Astrocyte (in vitro differentiated cells and primary cell): ENCODE data around the gene SLC4A7.

ENCODE experiments used
- EZH2 ChIP-seq: IDR thresholded peaks from 2 replicates; pipeline ENCODE4 v1.6.1; 2012; ENCODE audit warnings: mild to moderate bottlenecking, low read length, inconsistent platforms; ENCODE audit not compliant: insufficient read depth
- TF ChIP-seq, protein P1 (sequence below): IDR thresholded peaks from 2 replicates; pipeline ENCODE4 v1.5.1; 2011; ENCODE audit warnings: low read depth, mild to moderate bottlenecking, inconsistent platforms, low read length, moderate library complexity; ENCODE audit not compliant: insufficient read depth

DNA sequence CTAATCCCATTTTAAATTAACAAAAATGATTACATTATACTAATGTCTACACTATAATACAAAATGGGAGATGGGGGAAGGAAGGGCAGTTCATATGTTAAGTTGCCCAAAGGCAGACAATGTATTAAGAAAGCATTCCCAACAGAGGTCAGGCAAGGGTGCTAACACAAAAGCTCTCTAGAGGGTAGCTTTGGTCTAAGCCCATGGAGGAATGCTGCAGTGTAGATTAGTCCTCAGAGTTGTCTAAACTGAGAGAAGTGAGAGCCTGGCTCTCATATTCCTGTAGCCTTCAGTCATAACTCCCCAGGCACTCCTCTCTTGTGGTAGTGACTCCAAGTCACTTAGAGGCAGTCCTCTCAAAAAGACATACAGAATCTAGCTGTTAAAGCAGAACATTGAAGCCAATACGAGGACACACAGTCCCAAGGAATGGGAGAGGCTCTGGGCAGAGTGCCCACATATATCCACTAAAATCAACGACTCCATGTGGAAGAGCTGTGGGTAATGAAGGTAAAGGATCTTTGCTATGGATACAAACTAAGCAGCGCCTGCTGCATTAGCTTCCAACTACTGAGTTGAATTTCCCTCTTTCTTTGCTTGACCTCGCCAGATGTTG lies 129.5 kb downstream of the SLC4A7 start:
- TF ChIP-seq, protein P1, sequence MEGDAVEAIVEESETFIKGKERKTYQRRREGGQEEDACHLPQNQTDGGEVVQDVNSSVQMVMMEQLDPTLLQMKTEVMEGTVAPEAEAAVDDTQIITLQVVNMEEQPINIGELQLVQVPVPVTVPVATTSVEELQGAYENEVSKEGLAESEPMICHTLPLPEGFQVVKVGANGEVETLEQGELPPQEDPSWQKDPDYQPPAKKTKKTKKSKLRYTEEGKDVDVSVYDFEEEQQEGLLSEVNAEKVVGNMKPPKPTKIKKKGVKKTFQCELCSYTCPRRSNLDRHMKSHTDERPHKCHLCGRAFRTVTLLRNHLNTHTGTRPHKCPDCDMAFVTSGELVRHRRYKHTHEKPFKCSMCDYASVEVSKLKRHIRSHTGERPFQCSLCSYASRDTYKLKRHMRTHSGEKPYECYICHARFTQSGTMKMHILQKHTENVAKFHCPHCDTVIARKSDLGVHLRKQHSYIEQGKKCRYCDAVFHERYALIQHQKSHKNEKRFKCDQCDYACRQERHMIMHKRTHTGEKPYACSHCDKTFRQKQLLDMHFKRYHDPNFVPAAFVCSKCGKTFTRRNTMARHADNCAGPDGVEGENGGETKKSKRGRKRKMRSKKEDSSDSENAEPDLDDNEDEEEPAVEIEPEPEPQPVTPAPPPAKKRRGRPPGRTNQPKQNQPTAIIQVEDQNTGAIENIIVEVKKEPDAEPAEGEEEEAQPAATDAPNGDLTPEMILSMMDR, result no peak
- no peak for TF ChIP-seq EZH2
